Measurements from ENCODE around the gene RFX1.

GRCh38 chr19:13986348-13986904 lies 19.7 kb downstream of the RFX1 start:
- TF ChIP-seq CTCF (IDR thresholded peaks at IDR 0.05; ENCODE audit: poor library complexity, severe bottlenecking): no peak
- TF ChIP-seq TAF1 (IDR thresholded peaks at IDR 0.05; ENCODE audit: low read depth): no peak
- no peak for TF ChIP-seq MXI1 (conservative IDR thresholded peaks at IDR 0.05; ENCODE audit: poor library complexity, severe bottlenecking)
- TF ChIP-seq EP300 (conservative IDR thresholded peaks at IDR 0.05; ENCODE audit: poor library complexity, severe bottlenecking): no peak
- TF ChIP-seq POLR2AphosphoS5 (IDR thresholded peaks at IDR 0.05): no peak
- TF ChIP-seq REST (IDR thresholded peaks at IDR 0.05; ENCODE audit: borderline replicate concordance): no peak
- TF ChIP-seq EZH2 (IDR thresholded peaks at IDR 0.05; ENCODE audit: borderline replicate concordance, insufficient read depth, low read length, poor library complexity, severe bottlenecking): no peak
- TF ChIP-seq RAD21 (conservative IDR thresholded peaks at IDR 0.05): no peak
- no peak for TF ChIP-seq SMC3 (conservative IDR thresholded peaks at IDR 0.05; ENCODE audit: poor library complexity)

Data from neural cell (in vitro differentiated cells).